Glutamatergic neuron (in vitro differentiated cells): ENCODE measurements around the gene HNF1B. TPM values are rescaled to one million over a fixed set of nuclear protein-coding genes. Genes with fewer than 3 reads are reported as not detected.

Experiments used
- DNase-seq: peaks from one replicate; pipeline ENCODE4 v3.0.0; 2022
- H3K27ac Mint-ChIP-seq: one replicate; pipeline ENCODE4 v1.8.0; 2020; ENCODE audit warnings: mild to moderate bottlenecking, mixed read lengths, inconsistent platforms; ENCODE audit not compliant: unreplicated experiment
- H3K27me3 Mint-ChIP-seq: one replicate; pipeline ENCODE4 v1.8.0; 2020; ENCODE audit warnings: mild to moderate bottlenecking, moderate library complexity, mixed read lengths, inconsistent platforms; ENCODE audit not compliant: unreplicated experiment
- H3K36me3 Mint-ChIP-seq: one replicate; pipeline ENCODE4 v1.8.0; 2020; ENCODE audit warnings: mild to moderate bottlenecking, mixed read lengths, inconsistent platforms; ENCODE audit not compliant: unreplicated experiment
- H3K4me1 Mint-ChIP-seq: one replicate; pipeline ENCODE4 v1.8.0; 2020; ENCODE audit warnings: mild to moderate bottlenecking, low read depth, mixed read lengths, inconsistent platforms; ENCODE audit not compliant: unreplicated experiment
- H3K4me3 Mint-ChIP-seq: one replicate; pipeline ENCODE4 v1.8.0; 2020; ENCODE audit warnings: mild to moderate bottlenecking, mixed read lengths, inconsistent platforms; ENCODE audit not compliant: unreplicated experiment
- H3K9me3 Mint-ChIP-seq: one replicate; pipeline ENCODE4 v1.8.0; 2020; ENCODE audit warnings: mild to moderate bottlenecking, moderate library complexity, mixed read lengths, inconsistent platforms; ENCODE audit not compliant: unreplicated experiment
- CTCF ChIP-seq: fragments of 200-600 bp; sonication (generic); IDR thresholded peaks from one replicate; pipeline ENCODE4 v1.5.0; 2021; ENCODE audit not compliant: partially characterized antibody, unreplicated experiment
- total RNA-seq: library from RNA; stranded (reverse); fragmentation: NEBNext Ultra II Directional; extraction: Animal tissue kit (Norgen Biotek cat#: 25700); gene quantifications from one replicate; pipeline ENCODE4 v1.2.1, GENCODE V29; 2021; ENCODE audit not compliant: unreplicated experiment

HNF1B gene
- total RNA-seq, 1 donor from 2014 or later: not detected

GRCh38 chr17:37710344-37710886, 34.4 kb downstream of the HNF1B start:
- Mint-ChIP-seq H3K9me3 (peaks cover 1% of the 10 kb centered on the region), H3K4me1 (peaks cover 3% of the 10 kb centered on the region), H3K4me3 (no peak overlapping the region), H3K27me3 (peaks cover 3% of the 10 kb centered on the region), H3K27ac (no peak overlapping the region), H3K36me3 (no peaks in the 10 kb centered on the region)
- no peak for TF ChIP-seq CTCF
- peak; percentile 30 for DNase-seq

DNA sequence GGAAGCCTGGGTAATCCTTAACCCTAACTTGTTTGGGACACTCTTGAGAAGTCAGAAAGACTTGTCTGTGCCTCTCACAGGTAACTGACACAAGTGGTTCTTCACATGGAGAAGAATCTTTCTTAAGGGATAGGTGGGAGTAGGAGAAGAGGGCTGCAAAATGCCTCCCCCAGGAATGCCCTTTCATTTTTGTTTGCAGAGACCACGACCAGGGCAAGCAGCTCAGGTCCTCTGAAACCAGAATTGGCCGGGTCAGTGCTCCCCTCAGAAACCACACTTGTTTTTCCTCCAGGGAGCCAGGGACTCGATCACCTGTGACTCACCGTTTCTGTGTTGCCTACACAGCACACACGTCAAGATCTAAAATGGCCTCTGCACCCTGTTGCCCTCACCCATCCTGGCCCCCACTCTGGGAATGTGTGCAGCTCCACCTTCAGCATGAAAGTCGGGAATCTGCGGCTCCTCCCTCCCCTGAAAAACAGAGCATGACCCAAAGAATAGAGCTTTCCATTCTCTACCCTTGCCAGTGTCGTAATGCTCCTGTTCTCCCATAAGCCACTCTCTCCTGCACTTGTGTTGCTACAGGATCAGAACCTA, 36.1 kb downstream of the HNF1B start:
- Mint-ChIP-seq H3K4me3 (no peak overlapping the region), H3K4me1 (peaks cover 3% of the 10 kb centered on the region), H3K9me3 (no peaks in the 10 kb centered on the region), H3K27ac (no peak overlapping the region), H3K27me3 (peaks cover 3% of the 10 kb centered on the region), H3K36me3 (no peaks in the 10 kb centered on the region)
- TF ChIP-seq CTCF: no peak
- DNase-seq: no peak

DNA sequence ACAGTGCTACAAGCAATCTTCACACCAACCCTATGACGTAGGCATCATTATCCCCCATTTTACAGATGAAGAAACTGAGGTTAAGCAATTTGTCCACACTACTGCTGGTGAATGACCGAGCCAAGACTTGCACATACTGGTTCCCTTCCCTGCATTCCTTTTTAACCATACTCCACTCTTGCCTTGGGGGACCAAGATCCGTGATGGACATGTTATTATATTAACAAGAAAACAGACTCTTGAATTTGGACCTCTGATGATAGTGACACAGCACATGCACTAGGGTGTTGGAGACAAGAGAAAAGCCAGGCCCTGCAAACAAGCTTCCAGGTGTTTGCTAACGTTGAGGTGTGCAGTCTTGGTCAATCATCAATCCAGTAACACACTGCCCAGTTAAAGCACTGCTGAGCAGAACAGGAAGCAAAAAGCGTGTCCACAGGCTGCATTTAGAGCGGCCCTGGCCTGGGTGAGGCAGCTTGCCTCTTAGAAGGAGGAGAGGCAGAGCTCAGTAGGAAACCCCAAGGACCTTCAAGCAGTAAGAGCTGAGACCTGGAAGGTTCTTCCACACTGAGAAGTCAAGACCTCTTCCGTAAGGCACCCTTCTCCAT, 36.7 kb downstream of the HNF1B start:
- peaks cover 3% of the 10 kb centered on the region for H3K4me1 Mint-ChIP-seq

DNA sequence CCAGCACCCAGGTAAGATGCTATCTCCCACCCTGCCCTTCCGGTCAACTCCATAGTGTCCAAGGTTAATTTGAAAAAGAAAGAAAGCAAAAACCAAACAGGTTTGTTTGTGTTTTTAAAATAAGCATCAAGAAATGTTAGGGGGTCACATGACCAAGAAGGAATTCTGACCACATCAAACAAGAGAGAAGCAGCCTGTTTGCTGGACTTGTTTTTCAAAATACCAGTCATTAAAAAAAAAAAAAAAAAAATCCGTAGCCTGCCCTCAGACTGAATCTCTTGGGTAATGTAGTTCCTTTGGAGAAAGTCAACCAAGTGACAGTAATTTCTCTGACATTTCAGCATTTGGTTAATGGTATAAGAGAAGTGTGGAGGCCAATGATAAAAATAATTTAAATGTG, 38.4 kb downstream of the HNF1B start:
- Mint-ChIP-seq H3K4me1 (peaks cover 3% of the 10 kb centered on the region), H3K4me3 (no peak overlapping the region), H3K9me3 (peaks cover 2% of the 10 kb centered on the region), H3K27ac (no peak overlapping the region), H3K27me3 (no peaks in the 10 kb centered on the region), H3K36me3 (no peaks in the 10 kb centered on the region)
- DNase-seq: no peak
- no peak for TF ChIP-seq CTCF

More for the DNA sequence above, 36.7 kb downstream of the HNF1B start:
- no peaks in the 10 kb centered on the region for H3K36me3 Mint-ChIP-seq
- TF ChIP-seq CTCF: no peak
- H3K9me3 Mint-ChIP-seq: peaks cover under 1% of the 10 kb centered on the region
- H3K4me3 Mint-ChIP-seq: no peak overlapping the region
- H3K27ac Mint-ChIP-seq: no peak overlapping the region
- peaks cover 3% of the 10 kb centered on the region for H3K27me3 Mint-ChIP-seq
- DNase-seq: no peak

- H3K4me1 Mint-ChIP-seq: no peaks in the 10 kb centered on the region
- peaks cover 2% of the 10 kb centered on the region for H3K9me3 Mint-ChIP-seq
- DNase-seq: no peak
- no peak overlapping the region for H3K4me3 Mint-ChIP-seq
- H3K27ac Mint-ChIP-seq: no peak overlapping the region
- TF ChIP-seq CTCF: no peak
- no peaks in the 10 kb centered on the region for H3K36me3 Mint-ChIP-seq
- no peaks in the 10 kb centered on the region for H3K27me3 Mint-ChIP-seq
Observed at GRCh38 chr17:37702598-37702997, 42.3 kb downstream of the HNF1B start.
